K562 (cell line): ENCODE data around the gene DUS1L. TPM values are rescaled to one million over a fixed set of nuclear protein-coding genes. Genes with fewer than 3 reads are reported as not detected.

Experiments used
- ATAC-seq: fragments of 200-7000 bp; cut with Tn5 transposase; 3 replicates; pipeline ENCODE4 v1.9.1; 2020; ENCODE audit warnings: moderate library complexity
- BruUV-seq: library from RNA; stranded (reverse); fragments of 400-500 nt; replicated peaks from 2 replicates; lab custom pipeline; 2021; lab: Mats Ljungman, UMichigan
- CTCF ChIA-PET: fragments of 300-600 bp; formaldehyde crosslinking; extraction: SDS; loops from one replicate; lab custom pipeline; 2021; ENCODE audit warnings: low intra/inter-chr PET ratio; lab: Yijun Ruan, JAX
- POLR2A ChIA-PET: fragments of 300-600, 350-650 bp; sonication (Branson Sonifier 250); formaldehyde crosslinking; extraction: SDS; loops from one replicate; lab custom pipeline; 2021; ENCODE audit warnings: antibody characterized with exemption, inconsistent platforms; lab: Yijun Ruan, JAX
- DNase-seq, 4 experiments: peaks; one replicate each; pipeline versions ENCODE4 v3.0.0 to v3.0.0-alpha.2; 2011 to 2018; ENCODE audit warnings: low spot score in 3 of 4, mixed read lengths in 3 of 4; ENCODE audit errors: extremely low read depth in 1 of 4
- FAIRE-seq: peaks from 2 replicates; lab custom pipeline; 2011; peaks lifted over from hg19 to GRCh38; lab: Jason Lieb, UNC
- H2AFZ ChIP-seq: 2 replicates; pipeline ENCODE4 v1.6.0; 2011; ENCODE audit warnings: low read depth, low read length, control low read depth, inconsistent platforms
- H3K27ac ChIP-seq: fragments of 200-600 bp; 3 replicates; pipeline ENCODE4 v1.8.0; 2011; ENCODE audit warnings: low read depth, mild to moderate bottlenecking, control low read depth, inconsistent platforms, low read length, moderate library complexity, mixed read lengths; ENCODE audit errors: extremely low read depth
- H3K27me3 ChIP-seq, 2 experiments: fragments of 300-600 bp in 1 of 2; 2 replicates in 1 of 2; 3 replicates in 1 of 2; pipeline versions ENCODE4 v1.6.0 to v1.8.0; 2011; ENCODE audit warnings: inconsistent platforms in 2 of 2, low read length in 2 of 2, mild to moderate bottlenecking in 1 of 2, mixed read lengths in 1 of 2, moderate library complexity in 1 of 2; ENCODE audit not compliant: control insufficient read depth in 2 of 2, insufficient read depth in 2 of 2
- H3K36me3 ChIP-seq: fragments of 300-600 bp; 3 replicates; pipeline ENCODE4 v1.8.0; 2011; ENCODE audit warnings: mild to moderate bottlenecking, low read length, inconsistent platforms; ENCODE audit not compliant: control insufficient read depth, insufficient read depth
- H3K4me1 ChIP-seq, 2 experiments: fragments of 200-600 bp in 1 of 2; replicated peaks in 1 of 2; 2 replicates in 1 of 2; 3 replicates in 1 of 2; pipeline versions ENCODE4 v1.5.1 to v1.8.0; 2011; ENCODE audit warnings: inconsistent platforms in 2 of 2, low read length in 2 of 2, mild to moderate bottlenecking in 1 of 2, mixed read lengths in 1 of 2, moderate library complexity in 1 of 2; ENCODE audit not compliant: control insufficient read depth in 2 of 2, insufficient read depth in 2 of 2
- H3K4me2 ChIP-seq: 2 replicates; pipeline ENCODE4 v1.6.1; 2011; ENCODE audit warnings: low read length, control low read depth, inconsistent platforms, mixed read lengths; ENCODE audit not compliant: insufficient read depth
- H3K4me3 ChIP-seq: fragments of 200-600 bp; sonication (generic), shearing (Covaris generic); 2 replicates; pipeline ENCODE4 v1.5.1; 2016; ENCODE audit warnings: control low read depth, inconsistent platforms
- H3K79me2 ChIP-seq: fragments of 200-600 bp; 3 replicates; pipeline ENCODE4 v1.8.0; 2011; ENCODE audit warnings: low read length, inconsistent platforms; ENCODE audit not compliant: control insufficient read depth, insufficient read depth
- H3K9ac ChIP-seq, 2 experiments: 2 replicates each; pipeline versions ENCODE4 v1.6.0 to v1.6.1; 2011; ENCODE audit warnings: low read depth in 2 of 2, low read length in 2 of 2, control low read depth in 1 of 2, inconsistent platforms in 1 of 2, mild to moderate bottlenecking in 1 of 2, mixed read lengths in 1 of 2; ENCODE audit not compliant: insufficient read depth in 1 of 2
- H3K9me1 ChIP-seq: one replicate; pipeline ENCODE4 v1.6.0; 2011; ENCODE audit warnings: inconsistent platforms, mild to moderate bottlenecking, low read length, moderate library complexity; ENCODE audit not compliant: control insufficient read depth, insufficient read depth
- H3K9me3 ChIP-seq: replicated peaks from 2 replicates; pipeline ENCODE4 v1.5.1; 2011; ENCODE audit warnings: low read depth, low read length, inconsistent platforms; ENCODE audit not compliant: control insufficient read depth, insufficient read depth
- H4K20me1 ChIP-seq: replicated peaks from 2 replicates; pipeline ENCODE4 v1.6.1; 2011; ENCODE audit warnings: low read length, inconsistent platforms, mixed read lengths; ENCODE audit not compliant: control insufficient read depth, insufficient read depth
- CUX1 ChIP-seq: fragments of 200-800 bp; sonication (Bioruptor generic); IDR thresholded peaks from 2 replicates; pipeline ENCODE4 v1.6.1; 2016; ENCODE audit warnings: missing genetic modification characterization, missing compliant biosample characterization
- EGR1 ChIP-seq: fragments of 450-650 bp; conservative IDR thresholded peaks from 2 replicates; pipeline ENCODE4 v1.6.1; 2017; ENCODE audit warnings: mild to moderate bottlenecking
- RBFOX2 ChIP-seq: fragments of 200-400 bp; formaldehyde crosslinking; IDR thresholded peaks from 2 replicates; pipeline ENCODE4 v1.6.1; 2017; ENCODE audit warnings: low read depth, mild to moderate bottlenecking, low read length, moderate library complexity
- TFAM ChIP-seq: fragments of 250-450 bp; sonication (Bioruptor Pico); conservative IDR thresholded peaks from 2 replicates; pipeline ENCODE4 v1.5.0; 2021; ENCODE audit warnings: mild to moderate bottlenecking, moderate library complexity
- YY1 ChIP-seq, 3 experiments: IDR thresholded peaks; 2 replicates each; pipeline ENCODE4 v1.6.1; 2011; ENCODE audit warnings: low read length in 2 of 3, mild to moderate bottlenecking in 2 of 3, moderate library complexity in 2 of 3, borderline replicate concordance in 1 of 3, control low read depth in 1 of 3, low read depth in 1 of 3; ENCODE audit not compliant: insufficient read depth in 3 of 3, insufficient replicate concordance in 2 of 3, control insufficient read depth in 1 of 3, insufficient read length in 1 of 3; ENCODE audit errors: extremely low read depth in 1 of 3
- WGBS: fragments of 100-300 bp; shearing (Covaris generic); methylation state at CpG from one replicate; pipeline ENCODE4 v1.1.6; 2016; ENCODE audit warnings: low coverage, mixed read lengths; ENCODE audit not compliant: insufficient coverage; ENCODE audit errors: missing lambda C conversion rate; 5-methylcytosine and 5-hydroxymethylcytosine counted together
- in situ Hi-C: fragments of 300-500 bp; cut with MboI; formaldehyde crosslinking; loops from 4 replicates; pipeline ENCODE4 v1.15.0; 2018; ENCODE audit warnings: inconsistent platforms, mixed read lengths
- intact Hi-C: fragments of 100-400 bp; cut with micrococcal nuclease; formaldehyde crosslinking; loops from 2 replicates; pipeline ENCODE4 v1.14.2; 2022
- polyA plus RNA-seq, 8 experiments: library from polyadenylated mRNA; depleted of rRNA in 4 of 8; stranded (reverse) in 5 of 8; unstranded in 3 of 8; fragments of >200 nt; fragmentation: Nextera tagmentation in 2 of 8; fragmentation: Illumina TruSeq in 1 of 8; extraction: Ambion mirVana in 2 of 8; extraction: Trizol in 1 of 8; gene quantifications; 2 replicates each; pipeline versions ENCODE4 v1.2.1 to v1.2.3, GENCODE V29; 2011 to 2014; ENCODE audit warnings: inconsistent platforms in 1 of 8, missing spikeins in 1 of 8
- total RNA-seq, 7 experiments: library from RNA; depleted of rRNA in 6 of 7; stranded (reverse); fragments of >200 nt in 6 of 7; fragmentation: Illumina TruSeq in 2 of 7; extraction: Trizol in 2 of 7; gene quantifications; 2 replicates each; pipeline versions ENCODE4 v1.2.1 to v1.2.3, GENCODE V29; 2011 to 2021; ENCODE audit warnings: low replicate concordance in 1 of 7

Gene DUS1L
- total and polyA plus RNA-seq, 9 of the 15 experiments (the other 6 are each of a cell fraction or from before 2014, with no cell fraction given) = 7.8 to 210 (median 83.9) TPM

- Histone ChIP-seq H3K27ac (no peak overlapping the region), H3K4me2 (no peak overlapping the region), H3K27me3 (no peaks in the 10 kb centered on the region), H3K79me2 (peaks cover 17% of the 10 kb centered on the region), H3K9me3 (no peaks in the 10 kb centered on the region), H2AFZ (no peak overlapping the region), H3K36me3 (peaks cover 36% of the 10 kb centered on the region; the same call in 2 of the 3 replicates), H3K4me1 (peaks cover 6 to 70% of the 10 kb centered on the region in 2 experiments; a peak in 3 of 5 replicates), H3K4me3 (no peak overlapping the region), H4K20me1 (0 out of 2 replicates have a peak, but pooled peaks cover 3% of the 10 kb centered on the region), H3K9ac (peak overlapping the region in 1 of 2 experiments; percentile 65; a peak in 2 of 4 replicates), H3K9me1 (peaks cover 2% of the 10 kb centered on the region)
- ChIA-PET POLR2A (no interaction called here), CTCF (no interaction called here)
- intact Hi-C loops (no loop called here), in situ Hi-C loops (no loop called here)
- TF ChIP-seq TFAM (CRISPR knock-in tag) (no peak), RBFOX2 (peak; percentile 60), EGR1 (peak; percentile 93), YY1 (IDR thresholded peaks at IDR 0.05; ENCODE audit: borderline replicate concordance in 1 of 3, control insufficient read depth in 1 of 3, extremely low read depth in 1 of 3, insufficient read depth in 3 of 3, insufficient read length in 1 of 3, insufficient replicate concordance in 2 of 3, low read depth in 1 of 3, low read length in 2 of 3) (no peak)
- no TSS peak for BruUV-seq
- DNase-seq (peak in 2 of 4 experiments; percentile 11 to 18), ATAC-seq (no peak), FAIRE-seq (no peak)
- 84% methylated on average over 17 of the region's 24 CpGs for WGBS
Observed at GRCh38 chr17:82047379-82047778, 18.2 kb downstream of the DUS1L start.

- Histone ChIP-seq H3K4me3 (no peak overlapping the region), H3K9me3 (no peaks in the 10 kb centered on the region), H3K9me1 (peaks cover 2% of the 10 kb centered on the region), H3K27me3 (no peaks in the 10 kb centered on the region), H3K27ac (no peak overlapping the region), H3K79me2 (peaks cover 12% of the 10 kb centered on the region; the same call in 2 of the 3 replicates), H4K20me1 (no peaks in the 10 kb centered on the region), H3K9ac (peak overlapping the region in 1 of 2 experiments; percentile 65; a peak in 1 of 4 replicates), H2AFZ (no peak overlapping the region), H3K4me2 (no peak overlapping the region), H3K4me1 (peaks cover 6 to 65% of the 10 kb centered on the region in 2 experiments; a peak in 3 of 5 replicates), H3K36me3 (peaks cover 36% of the 10 kb centered on the region; the same call in 2 of the 3 replicates)
- intact Hi-C loops (no loop called here), in situ Hi-C loops (no loop called here)
- POLR2A ChIA-PET = no interaction called here
- no TSS peak for BruUV-seq
- no peak for ATAC-seq
- peak in 1 of 4 experiments; percentile 9 for DNase-seq
- no peak for FAIRE-seq
- 82% methylated on average over 19 of the region's 21 CpGs for WGBS
- CTCF ChIA-PET = no interaction called here
- TF ChIP-seq CUX1 (CRISPR knock-in tag) = no peak
Observed at GRCh38 chr17:82046903-82047302, 18.7 kb downstream of the DUS1L start.
